ENCODE results near the gene BTBD6.
"Not testable (repeated sequence)": the region's sequence is repeated elsewhere in the genome, so short reads cannot be mapped to it uniquely, and the experiment has no call there.

The BTBD6 gene

GRCh38 chr14:105268736-105269354 lies 20.5 kb downstream of the BTBD6 start:
- DNase-seq: no peak

GRCh38 chr14:105269405-105269804 lies 21.1 kb downstream of the BTBD6 start:
- no peak for DNase-seq

GRCh38 chr14:105271224-105271890 lies 23.0 kb downstream of the BTBD6 start:
- DNase-seq: no peak

- DNase-seq: no peak
Observed at GRCh38 chr14:105272623-105273022, 24.3 kb downstream of the BTBD6 start.

GRCh38 chr14:105273062-105273461 lies 24.7 kb downstream of the BTBD6 start:
- DNase-seq: no peak

GRCh38 chr14:105274637-105275036 lies 26.3 kb downstream of the BTBD6 start:
- no peak for DNase-seq

GRCh38 chr14:105275267-105275946 lies 27.1 kb downstream of the BTBD6 start:
- no peak for DNase-seq

- not testable (repeated sequence) for DNase-seq
Observed at GRCh38 chr14:105277448-105277847, 29.1 kb downstream of the BTBD6 start.

- no peak for DNase-seq
Observed at GRCh38 chr14:105279642-105280361, 31.5 kb downstream of the BTBD6 start.

GRCh38 chr14:105280525-105280924 lies 32.2 kb downstream of the BTBD6 start:
- DNase-seq: no peak

GRCh38 chr14:105281371-105282097 lies 33.2 kb downstream of the BTBD6 start:
- peak; percentile 19 for DNase-seq

GRCh38 chr14:105282098-105282725 lies 33.9 kb downstream of the BTBD6 start:
- DNase-seq: no peak

- no peak for DNase-seq
Observed at GRCh38 chr14:105283028-105283427, 34.7 kb downstream of the BTBD6 start.

GRCh38 chr14:105283899-105284298 lies 35.6 kb downstream of the BTBD6 start:
- no peak for DNase-seq

GRCh38 chr14:105285174-105285573 lies 36.8 kb downstream of the BTBD6 start:
- DNase-seq: no peak

- no peak for DNase-seq
Observed at GRCh38 chr14:105286759-105287144, 38.4 kb downstream of the BTBD6 start.

- DNase-seq: no peak
Observed at GRCh38 chr14:105287249-105288102, 39.1 kb downstream of the BTBD6 start.

- not testable (repeated sequence) for DNase-seq
Observed at GRCh38 chr14:105288936-105289335, 40.6 kb downstream of the BTBD6 start.

GRCh38 chr14:105290621-105291346 lies 42.5 kb downstream of the BTBD6 start:
- no peak for DNase-seq

Data from right kidney (tissue), 1 donor.